PC-9 (cell line): Measurements from ENCODE around the gene KCNE4. TPM values are rescaled to one million over a fixed set of nuclear protein-coding genes. Genes with fewer than 3 reads are reported as not detected.

Experiments
- BruUV-seq: library from RNA; stranded (reverse); fragments of 400-500 nt; replicated peaks from 2 replicates; lab custom pipeline; 2021; lab: Mats Ljungman, UMichigan
- CTCF ChIA-PET: fragments of 300-600 bp; sonication (Branson Sonifier 250); formaldehyde crosslinking; loops from one replicate; lab custom pipeline; 2022; ENCODE audit warnings: antibody characterized with exemption; lab: Charles Lee
- POLR2A ChIA-PET: fragments of 300-600 bp; sonication (Branson Sonifier 250); formaldehyde crosslinking; loops from one replicate; lab custom pipeline; 2022; ENCODE audit warnings: antibody characterized with exemption; ENCODE audit not compliant: unreplicated experiment; lab: Charles Lee
- DNase-seq, 2 experiments: peaks; one replicate each; pipeline versions ENCODE4 v3.0.0 to v3.0.0-alpha.2; 2015 to 2022; ENCODE audit warnings: mixed read lengths in 1 of 2
- H2AFZ ChIP-seq: fragments of 200-600 bp; sonication (generic); 2 replicates; pipeline ENCODE4 v1.8.1; 2017; ENCODE audit warnings: antibody characterized with exemption
- H3F3A ChIP-seq: fragments of 200-600 bp; sonication (generic); 2 replicates; pipeline ENCODE4 v1.8.1; 2017; ENCODE audit warnings: antibody characterized with exemption, mild to moderate bottlenecking, low read depth; ENCODE audit not compliant: insufficient read depth
- H3K27ac ChIP-seq: fragments of 200-600 bp; sonication (generic); 2 replicates; pipeline ENCODE4 v1.6.1; 2016; ENCODE audit warnings: mixed run types
- H3K27me3 ChIP-seq: fragments of 200-600 bp; sonication (generic); 2 replicates; pipeline ENCODE4 v1.6.1; 2016; ENCODE audit warnings: low read depth, mixed run types; ENCODE audit not compliant: insufficient read depth
- H3K36me3 ChIP-seq: fragments of 200-600 bp; sonication (generic); 2 replicates; pipeline ENCODE4 v1.6.1; 2016; ENCODE audit warnings: low read depth, mixed run types
- H3K4me1 ChIP-seq: fragments of 200-600 bp; sonication (generic); replicated peaks from 2 replicates; pipeline ENCODE4 v1.6.1; 2016; ENCODE audit warnings: mixed run types; ENCODE audit not compliant: insufficient read depth
- H3K4me2 ChIP-seq: fragments of 200-600 bp; sonication (generic); 2 replicates; pipeline ENCODE4 v1.6.1; 2017; ENCODE audit warnings: mixed run types
- H3K4me3 ChIP-seq: fragments of 200-600 bp; sonication (generic); 2 replicates; pipeline ENCODE4 v1.6.1; 2016; ENCODE audit warnings: mixed run types
- H3K79me2 ChIP-seq: fragments of 200-600 bp; sonication (generic); 2 replicates; pipeline ENCODE4 v1.6.1; 2017; ENCODE audit warnings: low read depth, mixed run types
- H3K9me2 ChIP-seq: fragments of 200-600 bp; sonication (generic); 2 replicates; pipeline ENCODE4 v1.8.1; 2017; ENCODE audit warnings: mild to moderate bottlenecking; ENCODE audit not compliant: insufficient read depth
- H3K9me3 ChIP-seq: fragments of 200-600 bp; sonication (generic); 2 replicates; pipeline ENCODE4 v1.8.1; 2016; ENCODE audit warnings: low read depth; ENCODE audit not compliant: insufficient read depth
- H4K20me1 ChIP-seq: fragments of 200-600 bp; sonication (generic); 2 replicates; pipeline ENCODE4 v1.8.1; 2017; ENCODE audit not compliant: insufficient read depth
- EZH2 ChIP-seq: fragments of 200-600 bp; sonication (generic); IDR thresholded peaks from 2 replicates; pipeline ENCODE4 v1.8.0; 2017; ENCODE audit warnings: antibody characterized with exemption, low read depth
- intact Hi-C: fragments of 100-400 bp; cut with micrococcal nuclease; formaldehyde crosslinking; loops from one replicate; pipeline ENCODE4 v1.10.0; 2022; ENCODE audit not compliant: unreplicated experiment
- total RNA-seq: library from RNA; stranded (reverse); gene quantifications from 2 replicates; pipeline ENCODE4 v1.2.3, GENCODE V29; 2021
- TF ChIP-seq, protein P1 (sequence below): fragments of 200-600 bp; sonication (generic); conservative IDR thresholded peaks from 2 replicates; pipeline ENCODE4 v1.6.1; 2017; ENCODE audit warnings: mixed run types, antibody characterized with exemption, mild to moderate bottlenecking, moderate library complexity

The KCNE4 gene
- total RNA-seq, 1 experiment from 2014 or later, result 0.11 TPM

DNA sequence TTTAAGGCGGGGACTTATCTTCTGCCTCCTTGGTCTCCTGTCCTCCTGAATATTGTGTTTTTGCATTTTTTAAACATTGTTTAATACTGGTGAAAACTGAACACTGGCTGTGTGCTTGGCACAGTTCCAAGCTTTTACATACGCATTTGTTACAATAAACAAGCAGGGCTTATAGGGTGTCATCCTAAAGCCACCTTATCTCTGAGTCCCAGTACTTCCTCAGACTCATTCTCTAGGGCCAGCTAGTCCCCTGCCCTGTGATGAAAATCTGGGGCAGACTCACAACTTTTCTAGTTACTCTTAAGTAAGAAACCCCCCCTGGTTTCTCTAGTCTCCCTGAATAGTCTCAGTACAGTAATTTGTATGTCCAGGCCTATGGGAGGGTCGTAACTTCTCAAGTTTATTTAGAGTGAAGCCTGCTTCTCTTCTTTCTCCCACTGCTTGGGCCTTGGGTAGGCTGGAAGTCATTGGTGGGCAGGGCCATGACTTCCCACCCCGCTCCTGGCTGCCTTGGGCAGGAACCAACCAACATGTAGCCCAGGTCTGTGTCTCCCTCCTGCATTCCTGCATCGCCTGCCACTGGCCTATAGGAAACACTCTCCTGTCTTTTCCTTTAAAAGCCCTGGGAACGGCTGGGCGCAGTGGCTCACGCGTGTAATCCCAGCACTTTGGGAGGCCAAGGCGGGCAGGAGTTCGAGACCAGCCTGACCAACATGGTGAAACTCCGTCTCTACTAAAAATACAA, 7.7 kb upstream of the KCNE4 start:
- BruUV-seq, result no TSS peak
- Histone ChIP-seq H3K9me2 (no peaks in the 10 kb centered on the region), H3F3A (peaks cover 16% of the 10 kb centered on the region; the same call in 1 of the 2 replicates), H3K27ac (peak overlapping the region; percentile 88), H2AFZ (no peak overlapping the region), H3K9me3 (peaks cover 4% of the 10 kb centered on the region; the same call in 1 of the 2 replicates), H3K4me3 (no peak overlapping the region), H3K4me2 (no peak overlapping the region), H3K36me3 (no peaks in the 10 kb centered on the region), H3K79me2 (no peaks in the 10 kb centered on the region), H3K4me1 (peaks cover 33% of the 10 kb centered on the region), H3K27me3 (no peaks in the 10 kb centered on the region), H4K20me1 (no peaks in the 10 kb centered on the region)
- TF ChIP-seq, protein P1, sequence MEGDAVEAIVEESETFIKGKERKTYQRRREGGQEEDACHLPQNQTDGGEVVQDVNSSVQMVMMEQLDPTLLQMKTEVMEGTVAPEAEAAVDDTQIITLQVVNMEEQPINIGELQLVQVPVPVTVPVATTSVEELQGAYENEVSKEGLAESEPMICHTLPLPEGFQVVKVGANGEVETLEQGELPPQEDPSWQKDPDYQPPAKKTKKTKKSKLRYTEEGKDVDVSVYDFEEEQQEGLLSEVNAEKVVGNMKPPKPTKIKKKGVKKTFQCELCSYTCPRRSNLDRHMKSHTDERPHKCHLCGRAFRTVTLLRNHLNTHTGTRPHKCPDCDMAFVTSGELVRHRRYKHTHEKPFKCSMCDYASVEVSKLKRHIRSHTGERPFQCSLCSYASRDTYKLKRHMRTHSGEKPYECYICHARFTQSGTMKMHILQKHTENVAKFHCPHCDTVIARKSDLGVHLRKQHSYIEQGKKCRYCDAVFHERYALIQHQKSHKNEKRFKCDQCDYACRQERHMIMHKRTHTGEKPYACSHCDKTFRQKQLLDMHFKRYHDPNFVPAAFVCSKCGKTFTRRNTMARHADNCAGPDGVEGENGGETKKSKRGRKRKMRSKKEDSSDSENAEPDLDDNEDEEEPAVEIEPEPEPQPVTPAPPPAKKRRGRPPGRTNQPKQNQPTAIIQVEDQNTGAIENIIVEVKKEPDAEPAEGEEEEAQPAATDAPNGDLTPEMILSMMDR, result no peak
- TF ChIP-seq EZH2, result no peak
- CTCF ChIA-PET, result interaction anchor here (0.6 kb wide), 1 partner anchor 632 kb away, joined by 4 read pairs; no protein-coding TSS in a partner anchor
- POLR2A ChIA-PET, result no interaction called here
- DNase-seq, result no peak
- intact Hi-C loops, result loop anchor here (5.0 kb wide), 2 partner anchors 62 to 503 kb away; no protein-coding TSS in a partner anchor

DNA sequence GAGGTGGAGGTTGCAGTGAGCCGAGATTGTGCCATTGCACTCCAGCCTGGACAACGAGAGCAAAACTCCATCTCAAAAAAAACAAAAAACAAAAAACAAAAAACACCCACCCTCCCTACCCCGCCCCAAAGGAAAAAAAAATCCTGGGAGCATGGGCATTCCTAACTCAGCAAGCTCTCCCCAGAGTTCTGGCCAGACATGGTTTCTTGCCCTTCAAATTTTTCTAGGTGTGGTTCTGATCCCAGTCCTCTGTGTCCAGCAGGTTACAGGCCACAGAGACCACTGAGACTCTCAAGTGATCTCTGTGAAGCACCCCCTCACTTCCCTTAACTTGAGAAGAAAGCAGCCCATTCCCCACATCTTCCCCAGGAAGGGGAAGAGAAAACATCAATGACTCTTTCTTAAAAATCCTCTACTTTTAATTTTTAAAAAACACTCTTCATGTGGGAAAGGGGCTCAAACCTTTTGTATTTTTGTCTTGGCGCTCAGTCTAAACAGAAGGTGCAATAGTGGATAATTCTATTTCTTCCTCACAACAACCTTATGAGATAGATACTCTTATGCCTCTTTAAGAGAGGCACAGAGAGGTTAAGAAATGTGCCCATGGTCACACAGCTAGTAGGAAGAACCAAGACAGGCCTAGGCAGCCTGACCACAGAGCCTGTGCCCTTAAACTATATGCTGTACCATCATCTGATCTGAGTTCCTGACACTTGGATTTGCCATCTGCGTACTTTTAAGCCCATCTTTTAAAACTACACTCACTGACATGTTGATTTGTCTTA, 6.9 kb upstream of the KCNE4 start:
- H3K36me3 ChIP-seq, result no peaks in the 10 kb centered on the region
- no peak for DNase-seq
- H3K4me3 ChIP-seq, result no peak overlapping the region
- ChIA-PET CTCF (interaction anchor here (0.6 kb wide), 1 partner anchor 160 kb away, joined by 3 read pairs; no protein-coding TSS in a partner anchor), POLR2A (no interaction called here)
- BruUV-seq, result no TSS peak
- intact Hi-C loops, result loop anchor here (5.0 kb wide), 2 partner anchors 63 to 502 kb away; no protein-coding TSS in a partner anchor
- TF ChIP-seq, protein P1, result no peak
- no peak for TF ChIP-seq EZH2
- H3K27ac ChIP-seq, result no peak overlapping the region
- no peaks in the 10 kb centered on the region for H3K9me2 ChIP-seq
- H3K4me2 ChIP-seq, result no peak overlapping the region
- no peak overlapping the region for H2AFZ ChIP-seq
- H4K20me1 ChIP-seq, result no peaks in the 10 kb centered on the region
- no peaks in the 10 kb centered on the region for H3K79me2 ChIP-seq
- H3K9me3 ChIP-seq, result peaks cover 4% of the 10 kb centered on the region; the same call in 1 of the 2 replicates
- H3F3A ChIP-seq, result peaks cover 16% of the 10 kb centered on the region; the same call in 1 of the 2 replicates
- peaks cover 33% of the 10 kb centered on the region for H3K4me1 ChIP-seq
- no peaks in the 10 kb centered on the region for H3K27me3 ChIP-seq

DNA sequence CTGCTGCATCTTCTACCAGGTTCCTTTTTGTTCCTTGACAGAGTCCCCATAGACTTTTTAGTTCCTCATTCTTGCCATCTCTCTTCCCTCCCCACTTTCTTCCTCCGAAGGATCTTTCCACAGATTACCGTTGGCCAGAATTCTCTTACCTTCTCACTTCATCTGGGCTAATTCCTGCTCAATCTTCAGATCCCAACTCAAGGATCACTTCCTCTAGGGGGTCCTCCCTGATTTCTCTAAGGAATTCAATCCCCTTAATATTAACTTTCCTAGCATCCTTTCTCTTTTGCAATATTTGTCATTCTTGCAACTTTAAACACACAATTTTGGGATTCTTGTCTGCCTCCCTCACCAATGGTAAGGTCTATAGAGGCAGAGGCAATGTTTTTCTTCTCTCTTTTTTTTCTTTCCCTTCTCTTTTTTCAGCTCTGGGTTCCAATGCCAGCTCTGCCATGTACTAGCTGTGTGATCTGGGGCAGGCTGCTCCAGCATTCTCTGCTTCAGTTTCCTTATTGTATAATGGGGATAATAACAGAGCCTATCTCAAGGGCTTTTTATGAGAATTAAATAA, 5.4 kb upstream of the KCNE4 start:
- no peak overlapping the region for H2AFZ ChIP-seq
- H3K27me3 ChIP-seq, result no peaks in the 10 kb centered on the region
- 0 out of 2 replicates have a peak, but pooled peaks cover 4% of the 10 kb centered on the region for H3K9me3 ChIP-seq
- peaks cover 12% of the 10 kb centered on the region; the same call in 1 of the 2 replicates for H3F3A ChIP-seq
- H3K4me1 ChIP-seq, result peaks cover 23% of the 10 kb centered on the region
- no peaks in the 10 kb centered on the region for H3K9me2 ChIP-seq
- TF ChIP-seq, protein P1, result no peak
- no peak for TF ChIP-seq EZH2
- intact Hi-C loops, result no loop called here
- no TSS peak for BruUV-seq
- no peaks in the 10 kb centered on the region for H3K79me2 ChIP-seq
- no peak for DNase-seq
- no peaks in the 10 kb centered on the region for H3K36me3 ChIP-seq
- POLR2A ChIA-PET, result no interaction called here
- no peak overlapping the region for H3K27ac ChIP-seq
- no peaks in the 10 kb centered on the region for H4K20me1 ChIP-seq
- CTCF ChIA-PET, result no interaction called here
- H3K4me3 ChIP-seq, result no peak overlapping the region
- no peak overlapping the region for H3K4me2 ChIP-seq
